NCI-H1417 treated with DMSO at 0.1 percent for 48 hours (cell line): Measurements from ENCODE around the gene NT5C1A.

ENCODE experiments used
- DNase-seq: peaks from one replicate; lab custom pipeline; 2025; lab: John Stamatoyannopoulos, UW

Gene NT5C1A

DNA sequence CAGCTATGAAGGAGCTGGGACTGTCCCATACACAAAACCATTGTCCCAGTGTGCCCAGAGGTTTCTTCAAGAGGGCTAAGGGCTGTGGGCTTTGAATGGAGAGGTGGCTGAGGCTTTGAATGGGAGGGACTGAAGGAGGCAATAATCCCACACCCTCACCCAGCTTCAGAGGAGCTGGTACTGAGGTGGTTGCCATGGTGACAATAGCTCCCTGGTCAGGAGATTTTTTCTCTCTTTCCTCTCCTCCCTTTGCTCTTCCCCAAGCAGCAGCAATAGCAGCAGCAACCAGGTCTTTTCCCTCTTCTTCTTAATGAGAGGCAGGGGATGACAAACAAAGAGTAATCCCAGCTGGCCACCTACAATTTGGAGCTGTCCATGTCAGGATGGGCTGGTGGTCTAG is 17.7 kb upstream of the NT5C1A start:
- no peak for DNase-seq

GRCh38 chr1:39689214-39689613 is 17.3 kb upstream of the NT5C1A start:
- DNase-seq, result no peak

DNA sequence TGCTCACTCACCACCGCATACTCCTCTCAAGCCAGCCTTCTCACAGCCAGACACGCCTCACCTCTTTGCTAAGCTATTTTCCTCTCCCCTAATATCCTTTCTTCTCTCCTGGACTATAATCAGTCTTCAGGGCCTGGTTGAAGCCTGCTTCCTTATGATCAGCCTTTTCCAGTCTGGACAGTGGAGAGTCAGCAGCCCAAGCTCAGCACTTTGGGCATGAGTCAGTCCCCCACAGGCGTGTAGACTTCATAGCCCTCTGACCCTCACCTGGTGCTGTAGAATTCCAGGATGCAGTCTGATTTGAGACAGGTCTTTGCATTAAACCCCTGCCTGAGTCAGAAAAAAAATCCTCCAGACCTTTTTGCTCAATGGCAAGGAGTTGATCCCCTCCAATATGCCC is 16.8 kb upstream of the NT5C1A start:
- no peak for DNase-seq

- DNase-seq, result no peak
Observed at GRCh38 chr1:39687243-39687642, 15.3 kb upstream of the NT5C1A start.

DNA sequence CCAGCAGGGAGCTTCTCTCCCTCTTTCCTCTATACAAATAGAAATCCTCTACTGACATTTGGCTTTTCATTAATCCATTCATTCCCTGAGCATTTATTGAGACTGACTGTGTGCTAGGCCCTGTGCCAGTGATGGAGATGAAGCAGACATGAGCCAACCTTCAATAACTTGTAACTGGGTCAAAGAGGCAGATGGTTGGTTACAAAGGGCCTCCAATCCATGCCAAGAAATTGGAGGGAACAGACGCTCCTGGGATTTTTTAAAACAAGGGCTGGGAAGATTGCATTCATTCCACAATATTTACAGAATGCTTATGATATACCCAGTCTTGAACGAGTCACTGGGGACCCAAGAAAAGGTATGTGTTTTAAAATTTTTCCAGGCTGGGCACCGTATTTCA is 13.2 kb upstream of the NT5C1A start:
- no peak for DNase-seq

GRCh38 chr1:39684313-39684664 is 12.4 kb upstream of the NT5C1A start:
- DNase-seq, result no peak

DNA sequence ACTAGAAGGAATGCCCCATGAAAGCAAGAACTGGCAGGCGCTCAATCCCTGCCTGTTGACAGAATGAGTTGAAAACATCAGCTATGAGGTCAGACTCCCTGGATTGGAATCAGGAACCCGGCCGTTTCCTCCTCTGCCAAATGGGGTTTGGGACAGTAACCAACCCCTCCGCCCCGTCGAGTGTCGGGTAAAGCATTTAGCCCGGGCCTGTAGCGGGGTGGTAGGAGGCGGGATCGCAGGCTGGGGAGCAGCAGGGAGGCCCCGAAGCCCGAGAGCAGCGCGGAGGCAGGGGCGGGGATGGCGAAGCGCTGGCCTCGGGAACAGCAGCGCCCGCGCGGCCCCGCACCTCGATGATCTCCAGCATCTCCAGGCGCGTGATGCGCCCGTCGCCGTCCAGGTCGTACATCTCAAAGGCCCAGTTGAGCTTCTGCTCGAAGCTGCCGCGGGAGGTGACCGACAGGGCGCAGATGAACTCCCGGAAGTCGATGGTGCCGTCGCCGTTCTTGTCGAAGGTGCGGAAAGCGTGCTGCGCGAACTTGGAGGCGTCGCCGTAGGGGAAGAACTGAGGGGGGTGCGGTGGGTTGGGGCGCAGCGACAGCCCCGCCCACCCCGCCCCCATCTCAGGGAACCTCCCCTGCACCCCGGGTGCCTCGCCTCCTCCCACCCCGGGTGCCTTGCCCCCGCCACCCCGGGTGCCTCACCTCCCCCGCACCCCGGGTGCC is 11.8 kb upstream of the NT5C1A start:
- no peak for DNase-seq

DNA sequence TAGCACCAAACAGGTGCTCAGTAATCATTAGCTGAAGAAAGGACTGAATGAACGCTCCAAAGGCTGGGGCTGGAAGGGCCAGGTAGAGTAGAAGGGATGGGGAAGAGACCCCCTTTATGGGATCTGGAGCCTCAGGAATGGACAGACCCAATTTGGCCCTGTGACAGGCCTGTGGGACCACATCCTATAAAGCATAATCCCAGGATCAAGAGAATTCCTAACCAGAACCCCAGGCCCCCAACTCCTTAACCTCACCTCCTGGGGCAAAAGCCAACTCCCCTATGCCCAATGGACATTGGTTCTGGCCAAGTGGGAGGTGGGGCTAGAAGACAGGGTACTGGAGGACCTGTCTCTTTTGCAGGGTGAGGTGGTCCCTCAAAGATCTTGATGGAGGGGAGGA is 10.1 kb upstream of the NT5C1A start:
- no peak for DNase-seq

DNA sequence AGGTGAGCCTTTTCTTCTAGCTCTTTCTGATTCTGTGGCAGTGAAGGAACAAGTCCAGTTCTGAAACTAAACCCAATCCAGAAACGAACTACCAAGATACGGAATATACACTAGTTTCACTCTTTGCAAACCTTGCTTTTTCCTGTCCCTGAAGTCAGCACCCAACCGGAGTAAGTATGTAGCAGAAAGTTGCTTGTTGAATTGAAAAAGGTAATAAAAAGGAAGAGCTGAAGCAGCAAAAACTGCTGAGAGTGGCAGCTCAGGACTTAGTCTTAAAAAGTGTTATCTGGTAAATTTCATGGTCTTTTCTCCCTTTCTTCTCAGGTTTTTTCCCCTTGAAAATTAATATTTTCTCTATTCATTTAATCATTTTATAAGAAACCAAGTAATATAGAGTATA is 9.4 kb upstream of the NT5C1A start:
- no peak for DNase-seq

DNA sequence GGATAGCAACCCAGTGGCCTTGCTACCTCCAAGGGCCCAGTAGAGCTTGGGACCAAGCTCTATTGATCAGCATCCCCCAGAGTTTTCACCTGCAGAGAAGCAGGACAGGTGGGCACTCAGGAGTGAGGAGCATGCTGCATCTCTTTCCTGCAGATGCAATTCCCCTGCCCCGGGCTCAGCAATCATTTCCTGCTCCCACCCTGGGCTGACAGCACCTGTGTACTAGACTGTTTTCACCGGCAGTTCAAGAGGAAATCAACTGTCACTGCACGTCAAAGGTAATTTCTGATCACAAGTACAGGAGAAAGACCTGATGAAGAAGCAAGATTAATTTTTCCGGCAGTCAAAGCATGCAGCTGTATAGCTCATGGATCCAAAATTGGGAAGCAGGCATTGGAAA is 8.8 kb upstream of the NT5C1A start:
- DNase-seq, result no peak

DNA sequence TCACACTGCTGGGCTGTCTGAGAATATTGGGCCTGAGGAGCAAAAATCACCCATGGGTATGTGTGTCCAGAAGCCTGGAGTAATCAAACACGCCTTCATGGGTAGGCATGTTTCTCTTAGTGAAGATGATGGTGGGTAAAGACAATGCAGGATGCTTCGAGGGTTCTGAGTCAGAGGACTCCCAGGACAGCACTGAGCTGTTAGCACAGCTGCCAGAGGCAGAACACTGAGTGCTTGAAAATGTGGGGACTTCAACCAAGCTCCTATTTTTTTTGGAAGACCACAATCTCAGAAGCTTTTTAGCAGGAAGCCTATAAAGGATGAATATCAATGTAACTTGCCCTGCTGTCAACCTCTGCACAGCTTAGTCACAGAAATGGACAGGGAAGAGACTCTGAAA is 7.9 kb upstream of the NT5C1A start:
- DNase-seq, result no peak

- no peak for DNase-seq
Observed at GRCh38 chr1:39678889-39679288, 7.0 kb upstream of the NT5C1A start.

DNA sequence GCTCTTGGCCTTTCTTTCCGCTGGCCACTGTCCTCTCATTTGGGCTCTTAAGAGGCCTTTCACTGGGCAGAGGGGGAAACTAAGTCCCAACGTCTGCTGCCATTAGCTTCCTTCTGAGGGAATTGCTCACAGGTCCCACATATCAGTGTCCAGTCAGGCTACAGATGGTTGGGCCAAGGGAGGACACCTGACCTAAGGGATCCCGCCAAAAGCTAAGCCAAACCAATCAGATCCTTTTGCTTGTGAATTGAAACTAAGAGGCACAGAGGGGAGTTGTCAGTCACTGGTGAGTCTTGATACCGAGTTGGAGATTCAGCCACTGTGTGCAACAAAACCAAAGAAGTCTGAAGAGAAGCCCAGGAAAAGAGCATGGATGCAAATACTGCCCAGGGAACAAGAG is 5.7 kb upstream of the NT5C1A start:
- no peak for DNase-seq

- DNase-seq, result no peak
Observed at GRCh38 chr1:39676948-39677548, 5.1 kb upstream of the NT5C1A start.

GRCh38 chr1:39675220-39675619 is 3.3 kb upstream of the NT5C1A start:
- DNase-seq, result no peak

DNA sequence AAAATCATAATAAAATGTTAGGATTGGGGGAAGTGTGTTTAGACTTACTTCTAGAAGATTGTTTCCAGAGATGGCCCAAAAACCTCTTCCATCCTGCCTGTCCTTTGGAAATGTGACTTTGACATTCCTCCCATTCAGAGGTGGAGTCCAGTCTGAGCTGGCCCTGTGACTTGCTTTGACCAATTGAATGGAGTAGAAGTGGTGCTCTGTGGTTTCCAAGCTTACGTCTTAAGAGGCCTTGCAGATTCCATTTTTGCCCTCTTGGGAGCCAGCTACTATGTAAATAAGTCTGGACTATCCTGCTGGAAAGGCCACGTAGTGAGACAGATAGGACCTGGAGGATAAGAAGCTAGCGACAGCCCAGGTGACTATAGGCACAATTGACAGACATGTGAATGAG is 1.3 kb upstream of the NT5C1A start:
- DNase-seq, result no peak

DNA sequence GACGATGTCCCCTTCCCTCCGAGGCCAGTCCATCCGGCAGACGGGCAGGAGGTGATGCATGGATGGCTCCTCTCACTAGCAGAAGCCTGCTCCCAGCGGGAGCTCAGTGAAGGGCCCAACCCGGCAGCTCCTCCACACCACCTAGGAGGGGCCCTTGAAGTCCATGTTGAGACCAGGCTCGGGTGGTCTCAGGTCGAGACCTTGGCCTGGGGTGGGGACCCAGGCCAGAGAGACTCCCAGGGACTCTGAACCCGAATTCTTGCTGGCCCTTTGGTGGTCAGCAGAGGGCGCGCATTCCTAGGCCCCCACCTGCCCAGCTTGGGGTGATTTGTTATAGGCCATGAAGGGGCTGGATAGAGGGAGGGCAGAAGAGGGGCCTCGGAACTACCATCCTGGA is 642 bp upstream of the NT5C1A start:
- DNase-seq, result no peak

DNA sequence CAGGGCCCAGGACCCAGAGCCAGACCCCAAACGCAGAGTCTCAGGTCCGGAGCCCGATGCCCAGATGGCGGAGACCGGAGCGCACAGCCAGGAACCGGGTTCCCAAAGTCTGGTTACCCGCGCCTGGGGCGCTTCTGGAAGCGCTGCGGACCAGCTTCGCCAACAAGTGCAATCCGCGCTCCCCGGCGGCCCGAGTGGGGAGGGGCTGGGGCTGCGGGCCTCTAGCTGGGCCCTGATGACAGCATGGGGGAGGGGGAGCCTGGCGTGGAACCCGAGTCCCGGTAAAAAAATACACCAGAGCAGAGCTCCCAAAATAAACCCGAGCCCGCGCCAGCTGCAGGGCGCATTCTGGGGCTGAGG is 494 bp downstream of the NT5C1A start:
- DNase-seq, result no peak

GRCh38 chr1:39670689-39671088 is 1.2 kb downstream of the NT5C1A start:
- DNase-seq, result no peak

DNA sequence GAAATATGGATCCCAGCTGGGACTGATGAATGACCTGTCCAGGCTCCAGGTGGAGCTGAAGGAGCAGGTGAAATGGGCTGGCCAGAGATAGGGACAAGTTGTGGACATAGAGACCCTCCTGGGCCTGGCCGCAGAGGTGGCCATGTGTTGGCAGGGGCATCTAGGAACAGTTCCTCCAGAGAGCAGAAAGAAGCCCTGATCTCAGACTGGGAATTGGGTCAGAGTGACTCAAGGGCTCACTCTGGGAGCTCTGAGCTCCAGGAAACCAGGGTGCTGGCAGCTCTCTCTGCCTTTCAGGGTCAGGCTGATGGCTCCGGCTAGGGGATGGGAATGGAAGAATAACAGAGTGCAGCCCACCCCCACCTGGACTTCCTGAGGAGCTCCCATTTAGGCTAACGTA is 3.0 kb downstream of the NT5C1A start:
- DNase-seq, result no peak

GRCh38 chr1:39668111-39668510 is 3.8 kb downstream of the NT5C1A start:
- DNase-seq, result no peak

- DNase-seq, result no peak
Observed at GRCh38 chr1:39666772-39667171, 5.1 kb downstream of the NT5C1A start.

- no peak for DNase-seq
Observed at GRCh38 chr1:39663559-39663958, 8.3 kb downstream of the NT5C1A start.

GRCh38 chr1:39662861-39663260 is 9.0 kb downstream of the NT5C1A start:
- no peak for DNase-seq
